Glutamatergic neuron (in vitro differentiated cells): ENCODE measurements around the gene ZACN. TPM values are rescaled to one million over a fixed set of nuclear protein-coding genes. Genes with fewer than 3 reads are reported as not detected.
"Not testable (repeated sequence)": the region's sequence is repeated elsewhere in the genome, so short reads cannot be mapped to it uniquely, and the experiment has no call there.

Source experiments
- DNase-seq: peaks from one replicate; pipeline ENCODE4 v3.0.0; 2022
- H3K27ac Mint-ChIP-seq: one replicate; pipeline ENCODE4 v1.8.0; 2020; ENCODE audit warnings: mild to moderate bottlenecking, mixed read lengths, inconsistent platforms; ENCODE audit not compliant: unreplicated experiment
- H3K27me3 Mint-ChIP-seq: one replicate; pipeline ENCODE4 v1.8.0; 2020; ENCODE audit warnings: mild to moderate bottlenecking, moderate library complexity, mixed read lengths, inconsistent platforms; ENCODE audit not compliant: unreplicated experiment
- H3K36me3 Mint-ChIP-seq: one replicate; pipeline ENCODE4 v1.8.0; 2020; ENCODE audit warnings: mild to moderate bottlenecking, mixed read lengths, inconsistent platforms; ENCODE audit not compliant: unreplicated experiment
- H3K4me1 Mint-ChIP-seq: one replicate; pipeline ENCODE4 v1.8.0; 2020; ENCODE audit warnings: mild to moderate bottlenecking, low read depth, mixed read lengths, inconsistent platforms; ENCODE audit not compliant: unreplicated experiment
- H3K4me3 Mint-ChIP-seq: one replicate; pipeline ENCODE4 v1.8.0; 2020; ENCODE audit warnings: mild to moderate bottlenecking, mixed read lengths, inconsistent platforms; ENCODE audit not compliant: unreplicated experiment
- H3K9me3 Mint-ChIP-seq: one replicate; pipeline ENCODE4 v1.8.0; 2020; ENCODE audit warnings: mild to moderate bottlenecking, moderate library complexity, mixed read lengths, inconsistent platforms; ENCODE audit not compliant: unreplicated experiment
- CTCF ChIP-seq: fragments of 200-600 bp; sonication (generic); IDR thresholded peaks from one replicate; pipeline ENCODE4 v1.5.0; 2021; ENCODE audit not compliant: partially characterized antibody, unreplicated experiment
- total RNA-seq: library from RNA; stranded (reverse); fragmentation: NEBNext Ultra II Directional; extraction: Animal tissue kit (Norgen Biotek cat#: 25700); gene quantifications from one replicate; pipeline ENCODE4 v1.2.1, GENCODE V29; 2021; ENCODE audit not compliant: unreplicated experiment

The ZACN gene
- total RNA-seq, 1 donor from 2014 or later = 1.9 TPM

GRCh38 chr17:76076765-76077583 is 2.0 kb upstream of the ZACN start:
- peak overlapping the region; percentile 78 for H3K4me3 Mint-ChIP-seq
- H3K9me3 Mint-ChIP-seq = peaks cover 11% of the 10 kb centered on the region
- H3K27ac Mint-ChIP-seq = no peak overlapping the region
- H3K36me3 Mint-ChIP-seq = no peaks in the 10 kb centered on the region
- H3K4me1 Mint-ChIP-seq = peaks cover 5% of the 10 kb centered on the region
- H3K27me3 Mint-ChIP-seq = peaks cover 35% of the 10 kb centered on the region
- DNase-seq = no peak
- no peak for TF ChIP-seq CTCF

- Mint-ChIP-seq H3K27me3 (peaks cover 35% of the 10 kb centered on the region), H3K9me3 (peaks cover 11% of the 10 kb centered on the region), H3K4me3 (no peak overlapping the region), H3K36me3 (no peaks in the 10 kb centered on the region), H3K4me1 (peaks cover 5% of the 10 kb centered on the region), H3K27ac (no peak overlapping the region)
- TF ChIP-seq CTCF = no peak
- no peak for DNase-seq
Measured at GRCh38 chr17:76077584-76078110, 1.3 kb upstream of the ZACN start.

GRCh38 chr17:76078370-76078769 is 612 bp upstream of the ZACN start:
- not testable (repeated sequence) for DNase-seq, H3K36me3 Mint-ChIP-seq, H3K4me3 Mint-ChIP-seq, H3K4me1 Mint-ChIP-seq
- peaks cover 11% of the 10 kb centered on the region for H3K9me3 Mint-ChIP-seq
- peaks cover 35% of the 10 kb centered on the region for H3K27me3 Mint-ChIP-seq
- H3K27ac Mint-ChIP-seq = peak overlapping the region; percentile 12

GRCh38 chr17:76079535-76079955 is 563 bp downstream of the ZACN start:
- no peak for TF ChIP-seq CTCF
- no peak for DNase-seq
- Mint-ChIP-seq H3K36me3 (peaks cover 2% of the 10 kb centered on the region), H3K9me3 (peaks cover 11% of the 10 kb centered on the region), H3K27me3 (peaks cover 32% of the 10 kb centered on the region), H3K4me1 (peaks cover 5% of the 10 kb centered on the region), H3K4me3 (no peak overlapping the region), H3K27ac (peak overlapping the region; percentile 22)

- peak overlapping the region; percentile 22 for H3K27ac Mint-ChIP-seq
- peak; percentile 44 for DNase-seq
- peaks cover 11% of the 10 kb centered on the region for H3K9me3 Mint-ChIP-seq
- TF ChIP-seq CTCF = no peak
- H3K4me3 Mint-ChIP-seq = peak overlapping the region; percentile 30
- H3K36me3 Mint-ChIP-seq = peaks cover 5% of the 10 kb centered on the region
- H3K27me3 Mint-ChIP-seq = peaks cover 31% of the 10 kb centered on the region
- peaks cover 5% of the 10 kb centered on the region for H3K4me1 Mint-ChIP-seq
Measured at GRCh38 chr17:76079956-76080767, 1.2 kb downstream of the ZACN start.
